Transverse colon (tissue), 4 donors: Measurements from ENCODE around the gene COLEC11. TPM values are rescaled to one million over a fixed set of nuclear protein-coding genes. Genes with fewer than 3 reads are reported as not detected.
A peak's percentile ranks its signal among the peaks of the same experiment; 100 is the strongest.

ENCODE experiments used
- DNase-seq: peaks from one replicate; pipeline ENCODE4 v3.0.0-alpha.2; 2019
- H3K27ac ChIP-seq, 4 donors: fragments of 200-600 bp; sonication (generic); 2 replicates each; pipeline ENCODE4 v1.5.1; 2016 to 2018; ENCODE audit warnings: inconsistent platforms in 4 of 4
- H3K27me3 ChIP-seq: fragments of 200-600 bp; sonication (generic); 2 replicates; pipeline ENCODE4 v1.5.1; 2017; ENCODE audit warnings: inconsistent platforms
- H3K36me3 ChIP-seq, 4 donors: fragments of 200-600 bp; sonication (generic); 2 replicates each; pipeline ENCODE4 v1.5.1; 2017 to 2019; ENCODE audit warnings: inconsistent platforms in 4 of 4
- H3K4me1 ChIP-seq, 4 donors: fragments of 200-600 bp; sonication (generic); 2 replicates each; pipeline ENCODE4 v1.5.1; 2017 to 2020; ENCODE audit warnings: inconsistent platforms in 4 of 4
- H3K4me3 ChIP-seq, 4 donors: fragments of 200-600 bp; sonication (generic); 1 replicate in 1 of 4; 2 replicates in 3 of 4; pipeline versions ENCODE4 v1.5.1 to v1.6.1; 2017 to 2019; ENCODE audit warnings: inconsistent platforms in 4 of 4
- H3K9me3 ChIP-seq, 2 donors: fragments of 200-600 bp; sonication (generic); 2 replicates each; pipeline ENCODE4 v1.5.1; 2017 to 2019; ENCODE audit warnings: inconsistent platforms in 2 of 2
- CTCF ChIP-seq, 5 experiments: fragments of 200-600 bp in 3 of 5; fragments of 450-650 bp in 2 of 5; sonication (generic) in 3 of 5; IDR thresholded peaks; 1 replicate in 2 of 5; 2 replicates in 3 of 5; pipeline ENCODE4 v1.5.1; 2016 to 2017; ENCODE audit warnings: antibody characterized with exemption in 5 of 5, inconsistent platforms in 3 of 5, mild to moderate bottlenecking in 2 of 5, moderate library complexity in 1 of 5
- EP300 ChIP-seq: sonication (generic); formaldehyde crosslinking; IDR thresholded peaks from one replicate; pipeline ENCODE4 v1.6.1; 2017; ENCODE audit warnings: antibody characterized with exemption, low read depth
- POLR2A ChIP-seq: fragments of 450-650 bp; IDR thresholded peaks from one replicate; pipeline ENCODE4 v1.6.1; 2016; ENCODE audit warnings: antibody characterized with exemption, mild to moderate bottlenecking, moderate library complexity
- POLR2AphosphoS5 ChIP-seq, 3 donors: sonication (generic); formaldehyde crosslinking; IDR thresholded peaks; one replicate each; pipeline ENCODE4 v1.6.1; 2016; ENCODE audit warnings: antibody characterized with exemption in 3 of 3
- WGBS, 2 donors: methylation state at CpG; one replicate each; pipeline ENCODE4 v1.1.5; 2018; ENCODE audit warnings: low coverage in 1 of 2; 5-methylcytosine and 5-hydroxymethylcytosine counted together
- in situ Hi-C, 4 donors: fragments of 200-750 bp; cut with MboI; loops; one replicate each; pipeline versions ENCODE4 v1.15.0 to v1.15.1; 2017; ENCODE audit warnings: low sequenced_read_pairs in 3 of 4, low pct_ligation_motif_present in 1 of 4, low pct_unique_long_range_greater_than_20kb in 1 of 4
- intact Hi-C: fragments of 100-400 bp; cut with DNase I; formaldehyde crosslinking; loops from one replicate; pipeline ENCODE4 v1.15.1; 2023; ENCODE audit warnings: low total_unique reads
- total RNA-seq, 4 donors: library from RNA; depleted of rRNA; stranded (reverse); fragments of >200 nt; gene quantifications; one replicate each; pipeline ENCODE4 v1.1.0, GENCODE V29; 2016

Gene COLEC11
- total RNA-seq, 4 donors from 2014 or later = 1.6 to 2.0 TPM; not detected in 2

- no peak overlapping the region for H3K27ac ChIP-seq
- intact Hi-C loops = no loop called here
- no peaks in the 10 kb centered on the region for H3K27me3 ChIP-seq
- no peak overlapping the region for H3K4me3 ChIP-seq
- H3K9me3 ChIP-seq = no peaks in the 10 kb centered on the region
- WGBS, 2 donors = 26 to 100% methylated on average over 1 of the region's 1 CpG
- TF ChIP-seq POLR2AphosphoS5 (IDR thresholded peaks at IDR 0.05) = no peak
- TF ChIP-seq CTCF (IDR thresholded peaks at IDR 0.05) = no peak
- no peak for TF ChIP-seq POLR2A
- no peak for TF ChIP-seq EP300
- H3K36me3 ChIP-seq = no peaks in the 10 kb centered on the region
- in situ Hi-C loops = no loop called here
- no peak for DNase-seq
- H3K4me1 ChIP-seq = no peaks in the 10 kb centered on the region
These were observed 28.1 kb downstream of the COLEC11 start for GRCh38 chr2:3622967-3623366.

GRCh38 chr2:3624059-3624794, 29.3 kb downstream of the COLEC11 start:
- Histone ChIP-seq H3K27ac (no peak overlapping the region), H3K4me1 (no peaks in the 10 kb centered on the region), H3K36me3 (no peaks in the 10 kb centered on the region), H3K27me3 (no peaks in the 10 kb centered on the region), H3K9me3 (no peaks in the 10 kb centered on the region), H3K4me3 (no peak overlapping the region)
- no peak for TF ChIP-seq CTCF (IDR thresholded peaks at IDR 0.05)
- TF ChIP-seq POLR2A = no peak
- no peak for TF ChIP-seq POLR2AphosphoS5 (IDR thresholded peaks at IDR 0.05)
- TF ChIP-seq EP300 = no peak
- WGBS, 2 donors = 66 to 67% methylated on average over 2 to 4 of the region's 4 CpGs
- intact Hi-C loops = no loop called here
- in situ Hi-C loops = no loop called here
- DNase-seq = no peak

GRCh38 chr2:3625186-3625585, 30.3 kb downstream of the COLEC11 start:
- DNase-seq = peak; percentile 2
- Histone ChIP-seq H3K4me3 (no peak overlapping the region), H3K36me3 (no peaks in the 10 kb centered on the region), H3K27me3 (no peaks in the 10 kb centered on the region), H3K9me3 (no peaks in the 10 kb centered on the region), H3K4me1 (no peaks in the 10 kb centered on the region), H3K27ac (no peak overlapping the region)
- in situ Hi-C loops (no loop called here), intact Hi-C loops (no loop called here)
- no peak for TF ChIP-seq POLR2AphosphoS5 (IDR thresholded peaks at IDR 0.05)
- TF ChIP-seq POLR2A = no peak
- no peak for TF ChIP-seq EP300
- TF ChIP-seq CTCF (IDR thresholded peaks at IDR 0.05) = no peak
- 95 to 100% methylated on average over 3 to 8 of the region's 8 CpGs for WGBS, 2 donors

GRCh38 chr2:3626118-3626811, 31.4 kb downstream of the COLEC11 start:
- H3K9me3 ChIP-seq = no peaks in the 10 kb centered on the region
- H3K4me3 ChIP-seq = no peak overlapping the region
- DNase-seq = no peak
- intact Hi-C loops = no loop called here
- no peaks in the 10 kb centered on the region for H3K36me3 ChIP-seq
- peak overlapping the region; percentile 34 to 52 (median 36) for H3K27ac ChIP-seq
- H3K4me1 ChIP-seq = no peaks in the 10 kb centered on the region
- no peaks in the 10 kb centered on the region for H3K27me3 ChIP-seq
- 74 to 86% methylated on average over 1 to 12 of the region's 12 CpGs for WGBS, 2 donors
- TF ChIP-seq POLR2A = no peak
- TF ChIP-seq POLR2AphosphoS5 (IDR thresholded peaks at IDR 0.05) = peak in 2 of 3 donors; percentile 58 to 62
- TF ChIP-seq EP300 = no peak
- TF ChIP-seq CTCF (IDR thresholded peaks at IDR 0.05) = no peak
- in situ Hi-C loops = no loop called here
